Bronchial epithelial cell (primary cell): ENCODE results near the gene HMMR. TPM values are rescaled to one million over a fixed set of nuclear protein-coding genes. Genes with fewer than 3 reads are reported as not detected.

ENCODE experiments used
- DNase-seq: peaks from one replicate; pipeline ENCODE4 v3.0.0-alpha.2; 2010; ENCODE audit warnings: low read depth
- FAIRE-seq: peaks from 2 replicates; lab custom pipeline; 2011; peaks lifted over from hg19 to GRCh38; lab: Jason Lieb, UNC
- H3K27me3 ChIP-seq: 2 replicates; pipeline ENCODE4 v1.5.1; 2011; ENCODE audit warnings: low read length; ENCODE audit not compliant: control insufficient read depth, insufficient read depth
- H3K36me3 ChIP-seq: 2 replicates; pipeline ENCODE4 v1.5.1; 2011; ENCODE audit warnings: low read length; ENCODE audit not compliant: control insufficient read depth, insufficient read depth
- H3K4me3 ChIP-seq: 2 replicates; pipeline ENCODE4 v1.5.1; 2011; ENCODE audit warnings: mild to moderate bottlenecking, low read depth, low read length, control low read depth
- total RNA-seq: library from RNA; depleted of rRNA; stranded (reverse); fragments of >200 nt; gene quantifications from 2 replicates; pipeline ENCODE4 v1.2.1, GENCODE V29; 2014
- TF ChIP-seq, protein P1 (sequence below): IDR thresholded peaks from 2 replicates; pipeline ENCODE4 v1.5.1; 2011; ENCODE audit warnings: mild to moderate bottlenecking, moderate library complexity, low read length, control low read depth, inconsistent platforms; ENCODE audit not compliant: insufficient read depth, severe bottlenecking

HMMR gene
- total RNA-seq, 1 donor from 2014 or later, result 0.53 TPM

DNA sequence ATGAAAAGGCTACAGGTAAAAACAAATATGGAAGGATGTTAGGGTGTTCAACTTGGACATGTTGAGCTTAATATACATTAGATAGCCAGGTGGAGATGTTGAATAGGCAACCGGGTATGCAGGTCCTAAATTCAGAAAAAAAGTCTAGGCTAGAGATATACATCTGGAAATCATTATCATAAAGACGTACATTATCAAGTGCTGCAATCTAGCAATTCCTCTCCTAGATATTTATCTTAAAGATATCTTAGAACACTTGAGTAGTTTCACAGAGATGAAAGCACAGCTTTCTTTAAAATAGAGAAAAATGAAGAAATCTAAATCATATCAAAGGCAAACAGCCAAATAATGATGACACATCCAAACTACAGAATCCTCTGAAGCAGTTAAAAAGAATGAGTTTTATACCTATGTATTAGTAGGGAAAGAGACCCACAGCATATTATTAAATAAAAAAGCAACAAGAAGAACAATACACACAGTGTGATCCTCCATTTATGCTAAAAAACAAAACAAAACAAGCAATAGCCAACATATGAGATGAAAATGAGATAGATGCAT, 4.3 kb upstream of the HMMR start:
- Histone ChIP-seq H3K4me3 (no peak overlapping the region), H3K27me3 (no peaks in the 10 kb centered on the region), H3K36me3 (peaks cover 1% of the 10 kb centered on the region)
- FAIRE-seq (no peak), DNase-seq (no peak)
- TF ChIP-seq, protein P1, sequence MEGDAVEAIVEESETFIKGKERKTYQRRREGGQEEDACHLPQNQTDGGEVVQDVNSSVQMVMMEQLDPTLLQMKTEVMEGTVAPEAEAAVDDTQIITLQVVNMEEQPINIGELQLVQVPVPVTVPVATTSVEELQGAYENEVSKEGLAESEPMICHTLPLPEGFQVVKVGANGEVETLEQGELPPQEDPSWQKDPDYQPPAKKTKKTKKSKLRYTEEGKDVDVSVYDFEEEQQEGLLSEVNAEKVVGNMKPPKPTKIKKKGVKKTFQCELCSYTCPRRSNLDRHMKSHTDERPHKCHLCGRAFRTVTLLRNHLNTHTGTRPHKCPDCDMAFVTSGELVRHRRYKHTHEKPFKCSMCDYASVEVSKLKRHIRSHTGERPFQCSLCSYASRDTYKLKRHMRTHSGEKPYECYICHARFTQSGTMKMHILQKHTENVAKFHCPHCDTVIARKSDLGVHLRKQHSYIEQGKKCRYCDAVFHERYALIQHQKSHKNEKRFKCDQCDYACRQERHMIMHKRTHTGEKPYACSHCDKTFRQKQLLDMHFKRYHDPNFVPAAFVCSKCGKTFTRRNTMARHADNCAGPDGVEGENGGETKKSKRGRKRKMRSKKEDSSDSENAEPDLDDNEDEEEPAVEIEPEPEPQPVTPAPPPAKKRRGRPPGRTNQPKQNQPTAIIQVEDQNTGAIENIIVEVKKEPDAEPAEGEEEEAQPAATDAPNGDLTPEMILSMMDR, result no peak

- no peak overlapping the region for H3K4me3 ChIP-seq
- no peaks in the 10 kb centered on the region for H3K27me3 ChIP-seq
- peaks cover 1% of the 10 kb centered on the region for H3K36me3 ChIP-seq
- DNase-seq (no peak), FAIRE-seq (no peak)
- TF ChIP-seq, protein P1, result no peak
Observed at GRCh38 chr5:163456840-163457239, 3.6 kb upstream of the HMMR start.

GRCh38 chr5:163458778-163459385, 1.6 kb upstream of the HMMR start:
- DNase-seq, result no peak
- FAIRE-seq, result no peak
- TF ChIP-seq, protein P1, result no peak
- Histone ChIP-seq H3K4me3 (peak overlapping the region; percentile 75), H3K27me3 (no peaks in the 10 kb centered on the region), H3K36me3 (peaks cover 1% of the 10 kb centered on the region)

- DNase-seq (peak; percentile 23), FAIRE-seq (no peak)
- TF ChIP-seq, protein P1, result no peak
- H3K36me3 ChIP-seq, result peaks cover 1% of the 10 kb centered on the region
- peak overlapping the region; percentile 75 for H3K4me3 ChIP-seq
- H3K27me3 ChIP-seq, result no peaks in the 10 kb centered on the region
Observed at GRCh38 chr5:163459462-163459818, 992 bp upstream of the HMMR start.

DNA sequence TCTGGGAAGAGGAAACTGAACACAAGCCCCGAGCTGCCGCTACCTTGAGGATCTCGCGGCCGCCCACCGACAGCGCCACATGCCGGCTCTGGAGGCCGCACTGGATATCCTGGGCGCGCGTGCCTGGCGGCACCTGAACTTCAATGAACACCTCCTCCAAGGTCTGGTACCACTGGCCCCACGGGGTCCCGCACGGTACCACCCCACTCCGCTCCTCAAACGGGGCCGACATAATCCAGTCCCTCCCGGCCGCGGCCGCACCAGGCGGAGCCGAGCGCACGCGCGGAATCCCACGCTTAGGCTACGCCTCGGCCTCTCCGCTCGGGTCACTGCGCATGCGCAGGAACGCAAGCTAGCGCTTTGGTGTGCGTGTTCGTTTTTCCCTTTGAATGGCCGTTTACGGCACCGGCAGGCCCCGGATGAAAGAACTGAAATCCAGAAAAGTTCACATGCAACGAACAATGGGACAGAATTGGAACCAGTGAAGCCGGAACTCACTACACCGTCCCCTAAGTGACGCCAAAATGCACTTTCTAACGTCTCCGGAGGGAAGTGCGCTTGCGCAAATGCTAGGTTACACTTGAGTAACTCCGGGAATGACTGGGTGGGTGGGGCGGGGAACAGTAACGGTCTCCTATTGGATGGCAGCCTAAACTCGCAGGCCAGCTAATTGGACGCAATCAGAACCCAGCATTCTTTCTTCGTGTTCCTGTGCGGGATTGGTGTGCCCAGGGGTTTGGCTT, 442 bp upstream of the HMMR start, which contains the start of gene NUDCD2:
TSS of gene NUDCD2 (minus strand) at position 284 of the 743 bp plus-strand sequence. CDS start at position 232, 52 bp downstream.
- Histone ChIP-seq H3K27me3 (no peaks in the 10 kb centered on the region), H3K36me3 (peaks cover 1% of the 10 kb centered on the region), H3K4me3 (peak within 1 kb of the TSS; percentile 75)
- FAIRE-seq (no peak), DNase-seq (peak; percentile 96)
- TF ChIP-seq, protein P1, result peak; percentile 42
